Left kidney (tissue), 2 donors: Measurements from ENCODE around the gene FGGY. TPM values are rescaled to one million over a fixed set of nuclear protein-coding genes. Genes with fewer than 3 reads are reported as not detected.

Experiments used
- DNase-seq: peaks from one replicate; pipeline ENCODE4 v3.0.0-alpha.2; 2013
- polyA plus RNA-seq: library from polyadenylated mRNA; unstranded; fragments of 120-200 nt; gene quantifications from one replicate; pipeline ENCODE4 v1.2.1, GENCODE V29; 2013; ENCODE audit not compliant: insufficient read length

The FGGY gene
- polyA plus RNA-seq, 1 donor: 26.6 TPM

GRCh38 chr1:59680044-59680443 lies 383.1 kb downstream of the FGGY start:
- DNase-seq: no peak

DNA sequence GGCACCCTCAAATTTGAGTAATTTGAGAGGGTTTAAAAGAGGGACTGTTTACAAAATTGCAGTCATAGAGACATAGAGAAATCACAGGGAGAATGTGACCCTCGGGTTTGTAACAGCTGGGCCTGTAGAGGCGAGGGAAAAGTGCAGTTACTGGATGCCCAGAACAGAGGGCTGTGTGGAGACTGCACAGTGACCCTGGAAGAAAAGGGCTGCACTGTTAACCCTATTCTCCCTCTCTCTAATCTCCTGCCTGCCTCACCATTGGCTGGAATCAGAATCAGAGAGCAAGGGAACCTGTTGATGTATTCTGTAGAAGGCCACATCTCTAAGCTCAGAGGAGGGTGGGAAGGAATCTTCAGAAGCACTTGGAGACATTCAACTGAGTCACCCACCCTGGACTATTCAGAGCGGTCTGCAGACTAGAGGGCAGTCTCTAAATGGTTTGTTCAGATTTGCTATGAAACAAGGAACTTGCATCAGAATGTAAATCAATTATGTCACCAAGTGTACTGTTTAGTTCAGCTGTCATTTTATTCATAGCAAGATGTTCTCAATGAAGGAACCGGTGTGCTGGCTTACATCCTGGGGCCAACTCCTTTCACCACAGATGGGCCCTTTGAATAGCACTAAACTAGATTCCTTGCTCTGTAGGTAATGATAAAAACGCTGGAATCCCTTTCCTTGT lies 385.6 kb downstream of the FGGY start:
- DNase-seq: no peak

- DNase-seq: no peak
These were observed 386.3 kb downstream of the FGGY start for GRCh38 chr1:59683197-59683596.

- DNase-seq: no peak
These were observed 387.8 kb downstream of the FGGY start for GRCh38 chr1:59684698-59685097.

DNA sequence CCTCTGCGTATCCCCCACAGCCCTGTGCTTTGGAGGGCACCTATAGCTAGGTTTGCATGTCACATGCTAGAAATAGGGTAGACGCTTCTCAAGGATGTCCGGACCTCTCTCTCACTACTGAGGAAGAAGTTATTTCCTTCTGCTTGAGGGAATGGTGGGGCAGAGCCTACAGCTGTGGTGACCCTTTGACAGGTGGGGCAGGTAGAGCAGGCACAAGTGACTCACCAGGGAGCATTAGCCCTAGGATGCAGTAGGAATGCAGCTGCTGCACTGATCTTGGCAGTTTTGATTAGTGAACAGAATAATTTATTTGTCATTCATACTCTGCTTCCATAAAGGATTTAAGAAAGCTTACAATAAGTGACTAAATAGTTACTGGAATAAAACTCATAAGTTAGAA lies 388.2 kb downstream of the FGGY start:
- DNase-seq: no peak

DNA sequence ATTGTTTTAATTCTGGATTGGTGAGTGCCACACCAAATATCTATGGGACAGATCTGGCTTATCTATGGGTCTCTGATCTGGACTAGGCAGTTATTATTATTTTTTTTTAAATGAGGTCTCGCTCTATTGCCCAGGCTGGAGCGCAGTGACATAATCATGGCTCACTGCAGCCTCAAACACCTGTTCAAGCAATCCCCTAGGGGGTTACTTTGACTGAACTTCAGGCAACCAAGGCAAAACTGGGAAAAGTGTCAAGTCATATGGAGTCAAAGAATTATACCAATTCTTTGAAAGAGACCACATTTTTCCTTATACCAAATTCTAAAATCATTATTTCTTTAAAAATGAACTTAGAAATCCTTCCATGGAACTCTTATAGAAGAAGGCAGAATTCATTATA lies 388.8 kb downstream of the FGGY start:
- no peak for DNase-seq

DNA sequence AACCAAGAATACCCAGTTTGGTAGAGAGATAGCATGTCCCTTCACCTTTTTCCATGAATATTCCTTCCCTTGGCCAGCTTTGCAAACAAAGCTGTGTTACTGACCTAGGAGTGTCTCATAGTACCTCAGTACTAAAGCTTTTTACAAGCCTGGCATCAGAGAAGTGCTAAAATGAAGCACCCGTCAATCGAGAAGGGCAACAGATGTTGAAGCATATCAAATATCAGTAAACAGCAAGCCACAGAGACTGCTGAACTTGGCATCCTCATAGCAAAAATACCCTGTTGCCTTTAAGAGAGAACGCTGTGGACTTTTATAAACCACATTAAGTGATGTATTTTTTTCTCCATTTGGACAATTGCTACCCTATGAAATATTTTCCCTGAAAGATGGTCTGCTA lies 389.3 kb downstream of the FGGY start:
- DNase-seq: no peak

DNA sequence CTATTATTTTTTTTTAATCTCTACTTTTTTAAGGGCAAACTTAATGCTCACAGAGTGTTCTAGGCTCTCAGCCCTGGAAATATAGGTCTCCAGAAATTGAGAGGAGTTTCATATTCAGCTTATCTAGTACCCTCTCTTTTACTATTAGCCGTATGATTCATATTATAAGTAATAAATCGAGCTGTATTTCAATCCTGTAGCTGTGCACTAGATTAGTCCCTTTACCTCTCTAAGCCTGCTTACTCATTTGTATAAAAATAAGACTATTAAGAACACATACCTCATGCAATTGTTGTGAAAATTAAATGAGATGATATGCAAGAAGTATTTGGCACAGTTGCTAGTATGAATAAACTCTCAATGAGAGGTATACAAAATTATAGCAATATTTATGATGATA lies 389.7 kb downstream of the FGGY start:
- DNase-seq: no peak

- DNase-seq: no peak
These were observed 390.2 kb downstream of the FGGY start for GRCh38 chr1:59687081-59687480.

DNA sequence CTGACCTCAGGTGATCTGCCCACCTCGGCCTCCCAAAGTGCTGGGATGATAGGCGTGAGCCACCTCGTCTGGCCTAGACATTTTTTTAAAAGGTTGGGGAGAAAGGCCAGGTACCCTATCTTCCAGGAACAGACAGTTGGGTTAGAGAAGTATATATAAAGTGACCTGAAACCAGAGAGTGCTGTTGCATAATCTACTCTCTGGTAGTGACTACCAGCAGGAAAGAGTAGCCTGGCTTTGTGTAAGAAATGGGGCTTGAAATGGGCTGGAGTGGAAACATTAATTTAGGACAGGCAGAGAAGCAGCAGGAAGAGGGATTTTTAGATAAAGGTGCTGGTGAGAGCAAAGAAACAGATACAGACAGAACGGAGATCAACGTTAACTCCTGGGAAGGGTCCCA lies 392.1 kb downstream of the FGGY start:
- no peak for DNase-seq

DNA sequence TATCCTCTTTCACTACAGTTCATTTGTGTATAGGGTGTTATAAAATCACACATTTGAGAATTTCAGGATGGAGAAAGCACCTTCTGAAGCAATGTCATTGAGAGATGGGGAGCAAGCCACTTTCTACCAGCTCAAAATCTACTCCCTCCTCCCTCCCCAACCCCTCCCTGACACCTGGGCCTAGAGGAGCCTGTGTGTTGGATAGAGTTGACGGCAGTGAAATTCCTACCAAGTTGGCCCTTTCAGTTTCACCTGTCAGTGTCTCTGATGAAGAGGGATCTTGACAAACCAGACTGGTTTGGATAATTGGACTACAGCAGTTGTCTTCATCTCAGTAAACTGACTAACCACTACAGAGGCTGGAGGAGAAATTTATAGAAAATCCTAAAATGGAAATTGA lies 392.8 kb downstream of the FGGY start:
- DNase-seq: no peak

- no peak for DNase-seq
These were observed 393.5 kb downstream of the FGGY start for GRCh38 chr1:59690171-59690930.

DNA sequence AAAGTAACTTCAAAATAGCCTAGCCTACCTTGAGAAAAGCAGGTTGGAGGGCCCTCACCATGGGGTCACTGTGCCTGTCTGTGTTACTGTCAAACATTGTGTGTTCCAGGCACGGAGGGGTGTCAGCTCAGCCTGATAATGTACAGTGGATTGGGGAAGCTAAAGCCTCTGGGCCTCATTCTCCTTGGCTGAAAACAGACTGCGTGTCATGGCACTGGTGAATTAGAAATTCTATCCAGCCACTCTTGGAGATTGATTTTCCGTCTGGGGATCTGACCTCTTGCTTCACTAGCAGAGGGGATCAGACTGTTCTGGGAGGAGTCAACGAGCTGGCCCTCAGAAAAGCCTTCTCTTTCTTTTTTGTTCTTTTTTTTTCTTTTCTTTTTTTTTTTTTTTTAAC lies 394.4 kb downstream of the FGGY start:
- DNase-seq: no peak

DNA sequence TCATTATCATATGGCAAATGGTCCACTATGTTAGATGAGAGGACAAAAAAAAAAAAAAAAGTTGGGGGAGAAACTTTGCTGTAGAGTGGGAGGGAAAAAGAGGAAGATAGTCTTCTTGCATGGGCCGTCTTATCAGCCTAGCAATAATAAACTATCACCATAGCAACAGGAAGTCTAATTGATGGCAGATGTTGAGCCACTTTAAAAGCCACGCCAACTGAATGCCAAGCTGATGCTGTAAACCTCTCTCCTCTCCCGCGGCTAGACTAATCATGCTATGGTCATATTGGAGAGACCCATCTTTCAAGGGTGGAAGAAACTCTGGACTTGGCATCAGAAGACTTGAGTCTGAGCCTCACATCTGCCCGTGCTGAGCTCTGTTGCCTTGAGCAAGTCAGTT lies 395.7 kb downstream of the FGGY start:
- DNase-seq: no peak

GRCh38 chr1:59693406-59693805 lies 396.5 kb downstream of the FGGY start:
- DNase-seq: no peak

- DNase-seq: no peak
These were observed 398.4 kb downstream of the FGGY start for GRCh38 chr1:59695252-59695651.

DNA sequence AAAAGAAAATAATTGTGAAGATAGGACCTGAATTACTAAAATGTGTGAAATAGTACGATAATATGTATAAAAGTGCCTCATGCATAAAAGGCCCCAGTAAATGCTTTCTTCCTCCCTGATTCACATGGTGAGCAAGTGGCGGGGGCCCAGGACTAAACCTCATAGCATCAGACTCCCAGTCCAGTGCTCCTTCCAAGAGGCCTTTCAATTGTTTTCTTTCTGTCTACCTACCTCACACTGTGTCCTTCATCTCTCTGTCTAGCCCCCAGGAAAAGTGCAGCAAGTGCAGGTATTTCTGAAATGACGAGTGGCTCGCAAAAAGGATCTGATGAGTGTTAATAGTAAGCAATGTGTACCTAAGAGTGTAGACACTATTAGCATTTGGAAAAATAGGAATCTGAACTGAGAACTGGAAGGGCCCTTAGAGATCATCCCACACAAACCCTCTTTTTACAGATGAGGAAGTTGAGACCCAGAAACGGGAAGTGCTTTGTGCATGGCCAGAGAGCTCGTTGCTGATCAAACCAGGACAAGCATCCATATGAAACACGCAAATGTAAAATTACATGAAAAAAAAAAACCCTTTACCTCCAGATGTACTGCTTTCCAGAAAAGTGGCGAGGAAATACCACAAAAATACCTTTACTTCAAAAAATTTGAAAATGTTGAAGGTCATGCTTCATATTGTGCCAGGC lies 399.7 kb downstream of the FGGY start:
- no peak for DNase-seq

- no peak for DNase-seq
These were observed 400.4 kb downstream of the FGGY start for GRCh38 chr1:59697150-59697800.

DNA sequence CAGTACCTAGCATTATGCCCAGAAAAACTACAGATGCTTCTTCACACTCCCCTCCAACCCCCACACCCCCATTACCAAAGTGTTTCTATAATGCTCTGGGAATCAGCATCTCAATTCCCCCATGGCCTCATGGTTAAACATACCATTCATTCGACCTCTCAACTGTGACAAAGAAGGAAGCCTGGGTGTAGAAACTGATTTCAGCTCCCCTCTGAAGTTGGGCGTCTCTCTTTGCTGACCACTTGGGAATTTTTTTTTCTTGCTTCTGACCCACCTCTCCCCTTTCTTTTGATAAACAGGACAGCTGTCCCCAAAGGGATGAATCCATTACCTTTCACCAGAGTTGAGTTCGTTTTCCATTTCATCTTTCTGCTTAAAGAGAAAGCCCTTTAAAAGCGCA lies 401.5 kb downstream of the FGGY start:
- DNase-seq: no peak

DNA sequence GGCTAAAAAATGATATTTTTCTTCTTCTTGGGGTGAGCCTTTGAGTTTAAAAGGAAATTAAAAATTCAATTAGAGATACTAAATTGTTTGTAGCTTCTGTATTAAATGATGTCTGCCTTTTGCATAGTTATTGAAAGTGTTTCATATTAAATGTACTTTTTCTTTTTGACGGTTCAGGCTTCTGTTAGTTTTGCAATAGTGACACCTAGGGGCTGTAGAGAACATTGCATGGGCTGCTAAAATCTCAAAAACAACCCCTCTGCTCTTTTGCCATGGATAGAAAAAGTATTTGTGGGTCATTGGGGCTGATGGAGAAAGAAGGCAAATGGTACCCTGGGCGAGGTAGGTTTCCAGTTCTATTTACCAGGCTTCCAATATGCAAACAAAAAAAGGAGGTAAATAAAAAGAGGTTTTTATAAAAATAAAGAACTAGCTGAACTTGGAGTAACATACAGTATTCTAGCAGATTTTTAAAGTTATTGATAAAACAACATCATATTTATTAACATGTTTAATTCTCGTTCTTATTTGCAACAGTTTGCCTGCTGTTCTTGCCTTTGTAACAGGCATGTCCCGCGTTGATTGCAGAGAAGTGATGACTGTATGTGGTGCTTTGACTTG lies 402.4 kb downstream of the FGGY start:
- DNase-seq: peak; percentile 67

DNA sequence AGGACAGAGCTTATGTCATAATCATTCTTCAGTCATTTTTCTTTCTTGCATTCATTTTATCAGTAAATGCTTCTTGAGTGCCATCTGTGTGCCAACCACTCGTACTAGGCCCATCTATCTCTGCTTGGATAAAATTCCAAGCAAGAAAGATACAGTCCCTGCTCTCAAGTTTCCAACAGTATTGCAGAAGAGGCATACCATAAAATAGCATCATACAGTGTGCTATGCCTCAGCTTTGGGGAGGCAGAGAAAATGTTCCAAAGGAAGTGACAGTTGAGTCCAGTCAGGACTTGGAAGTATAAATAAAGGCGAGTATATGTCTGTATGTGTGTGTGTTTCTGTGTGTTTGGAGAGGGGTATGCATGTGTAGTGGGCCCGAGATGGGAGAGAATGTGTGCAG lies 404.5 kb downstream of the FGGY start:
- DNase-seq: no peak

- DNase-seq: no peak
These were observed 406.5 kb downstream of the FGGY start for GRCh38 chr1:59703226-59703917.
